Esophagus squamous epithelium (tissue), 5 donors: ENCODE measurements around the gene UAP1L1. TPM values are rescaled to one million over a fixed set of nuclear protein-coding genes. Genes with fewer than 3 reads are reported as not detected.
A peak's percentile ranks its signal among the peaks of the same experiment; 100 is the strongest.

ENCODE experiments used
- DNase-seq: peaks from one replicate; lab custom pipeline; 2025; lab: John Stamatoyannopoulos, UW
- H3K27ac ChIP-seq, 4 donors: fragments of 200-600 bp; sonication (generic); one replicate each; pipeline ENCODE4 v1.5.1; 2016 to 2019; ENCODE audit warnings: mild to moderate bottlenecking in 1 of 4
- H3K27me3 ChIP-seq, 4 donors: fragments of 200-600 bp; sonication (generic); 1 replicate in 3 of 4; 2 replicates in 1 of 4; pipeline versions ENCODE4 v1.5.1 to v1.6.0; 2017 to 2021; ENCODE audit warnings: antibody characterized with exemption in 1 of 4
- H3K36me3 ChIP-seq, 3 donors: fragments of 200-600 bp; sonication (generic); one replicate each; pipeline ENCODE4 v1.5.1; 2016 to 2019
- H3K4me1 ChIP-seq, 3 donors: fragments of 200-600 bp; sonication (generic); one replicate each; pipeline ENCODE4 v1.5.1; 2017 to 2019
- H3K4me3 ChIP-seq, 4 donors: fragments of 200-600 bp; sonication (generic); 1 replicate in 3 of 4; 2 replicates in 1 of 4; pipeline ENCODE4 v1.5.1; 2016 to 2019; ENCODE audit warnings: mild to moderate bottlenecking in 2 of 4, moderate library complexity in 1 of 4
- H3K9me3 ChIP-seq, 3 donors: fragments of 200-600 bp; sonication (generic); one replicate each; pipeline ENCODE4 v1.5.1; 2016 to 2019
- CTCF ChIP-seq, 6 experiments: fragments of 450-650 bp in 4 of 6; fragments of 200-600 bp in 2 of 6; sonication (generic) in 2 of 6; IDR thresholded peaks; one replicate each; pipeline ENCODE4 v1.5.1; 2016 to 2019; ENCODE audit warnings: antibody characterized with exemption in 6 of 6, mild to moderate bottlenecking in 4 of 6, moderate library complexity in 4 of 6
- POLR2A ChIP-seq, 4 donors: fragments of 450-650 bp; IDR thresholded peaks; one replicate each; pipeline ENCODE4 v1.6.1; 2017; ENCODE audit warnings: antibody characterized with exemption in 4 of 4, mild to moderate bottlenecking in 4 of 4, moderate library complexity in 3 of 4
- WGBS, 2 donors: methylation state at CpG; one replicate each; pipeline ENCODE4 v1.1.5; 2018; 5-methylcytosine and 5-hydroxymethylcytosine counted together
- intact Hi-C: fragments of 100-400 bp; cut with DNase I; formaldehyde crosslinking; loops from one replicate; pipeline ENCODE4 v1.15.0; 2022
- total RNA-seq, 4 donors: library from RNA; depleted of rRNA; stranded (reverse); fragments of >200 nt; gene quantifications; one replicate each; pipeline ENCODE4 v1.1.0, GENCODE V29; 2016
- donor health status: DM: yes; HTN: yes; CAD: no.

Gene UAP1L1
- total RNA-seq, 4 donors from 2014 or later: 2.2 to 4.7 (median 3.7) TPM

DNA sequence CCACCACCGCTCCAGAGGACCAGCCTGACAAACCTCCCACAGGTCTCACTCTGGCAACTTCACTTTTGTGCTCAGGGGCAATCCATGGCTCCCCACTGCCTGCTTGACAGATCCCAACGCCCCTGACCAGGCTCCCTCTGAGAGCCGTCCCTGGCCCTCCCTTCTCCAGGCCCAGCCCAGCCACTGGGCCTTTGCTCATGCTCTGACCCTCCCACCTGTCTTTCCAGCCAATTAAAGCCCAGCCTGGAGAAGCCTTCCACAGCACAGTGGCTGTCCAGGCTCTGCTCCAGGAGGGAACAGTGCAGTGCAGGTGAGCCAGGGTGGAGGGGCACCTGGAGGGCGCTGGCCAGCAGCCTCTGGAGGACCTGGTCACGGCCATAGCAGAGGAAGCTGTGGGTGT, 26.7 kb upstream of the UAP1L1 start:
- Histone ChIP-seq H3K9me3 (no peaks in the 10 kb centered on the region), H3K4me3 (no peak overlapping the region), H3K27me3 (peaks cover 0 to 98% (median 23%) of the 10 kb centered on the region in 4 donors), H3K4me1 (peaks cover 31 to 63% (median 45%) of the 10 kb centered on the region in 3 donors), H3K27ac (no peak overlapping the region), H3K36me3 (no peaks in the 10 kb centered on the region)
- no peak for TF ChIP-seq POLR2A (IDR thresholded peaks at IDR 0.05)
- TF ChIP-seq CTCF (IDR thresholded peaks at IDR 0.05): no peak
- intact Hi-C loops: no loop called here
- 64 to 100% methylated on average over 1 to 3 of the region's 5 CpGs for WGBS, 2 donors
- no peak for DNase-seq

- H3K27me3 ChIP-seq: peaks cover 0 to 95% (median 23%) of the 10 kb centered on the region in 4 donors
- intact Hi-C loops: no loop called here
- peaks cover 34 to 63% (median 44%) of the 10 kb centered on the region in 3 donors for H3K4me1 ChIP-seq
- WGBS, 2 donors: 63 to 100% methylated on average over 1 to 2 of the region's 17 CpGs
- TF ChIP-seq POLR2A (IDR thresholded peaks at IDR 0.05) (no peak), CTCF (IDR thresholded peaks at IDR 0.05) (no peak)
- no peak for DNase-seq
- H3K4me3 ChIP-seq: no peak overlapping the region
- no peaks in the 10 kb centered on the region for H3K36me3 ChIP-seq
- no peaks in the 10 kb centered on the region for H3K9me3 ChIP-seq
- no peak overlapping the region for H3K27ac ChIP-seq
Measured at GRCh38 chr9:137051145-137051724, 26.1 kb upstream of the UAP1L1 start.

GRCh38 chr9:137052293-137052692, 25.0 kb upstream of the UAP1L1 start:
- H3K4me1 ChIP-seq: peaks cover 33 to 66% (median 41%) of the 10 kb centered on the region in 3 donors
- TF ChIP-seq POLR2A (IDR thresholded peaks at IDR 0.05) (no peak), CTCF (IDR thresholded peaks at IDR 0.05) (no peak)
- 90% methylated on average over 2 of the region's 8 CpGs; no CpG with 5 or more reads in 1 of the 2 donors for WGBS, 2 donors
- no peak overlapping the region for H3K4me3 ChIP-seq
- intact Hi-C loops: no loop called here
- H3K36me3 ChIP-seq: no peaks in the 10 kb centered on the region
- no peak overlapping the region for H3K27ac ChIP-seq
- no peaks in the 10 kb centered on the region for H3K9me3 ChIP-seq
- no peak for DNase-seq
- peaks cover 0 to 85% (median 23%) of the 10 kb centered on the region in 4 donors for H3K27me3 ChIP-seq

- Histone ChIP-seq H3K27ac (peak overlapping the region in 2 of 4 donors; percentile 17 to 58), H3K36me3 (no peaks in the 10 kb centered on the region), H3K4me1 (peaks cover 33 to 71% (median 41%) of the 10 kb centered on the region in 3 donors), H3K9me3 (no peaks in the 10 kb centered on the region), H3K4me3 (peak overlapping the region; percentile 41 to 70 (median 51)), H3K27me3 (peaks cover 0 to 75% (median 14%) of the 10 kb centered on the region in 4 donors)
- intact Hi-C loops: no loop called here
- no peak for DNase-seq
- WGBS, 2 donors: 72% methylated on average over 8 of the region's 71 CpGs; no CpG with 5 or more reads in 1 of the 2 donors
- TF ChIP-seq POLR2A (IDR thresholded peaks at IDR 0.05) (no peak), CTCF (IDR thresholded peaks at IDR 0.05) (no peak)
Measured at GRCh38 chr9:137052998-137053943, 24.0 kb upstream of the UAP1L1 start.
